GM04503 (cell line): ENCODE data around the gene SLC22A9.

Experiments used
- DNase-seq: peaks from one replicate; pipeline ENCODE4 v3.0.0-alpha.2; 2012; ENCODE audit warnings: low read depth

The SLC22A9 gene

GRCh38 chr11:63445118-63445517, 75.5 kb downstream of the SLC22A9 start:
- DNase-seq, result no peak

- peak; percentile 9 for DNase-seq
These were observed 76.1 kb downstream of the SLC22A9 start for GRCh38 chr11:63445720-63446119.

- no peak for DNase-seq
These were observed 79.1 kb downstream of the SLC22A9 start for GRCh38 chr11:63448646-63449045.

- no peak for DNase-seq
These were observed 90.0 kb downstream of the SLC22A9 start for GRCh38 chr11:63459586-63459985.
